ENCODE data around the gene VSIR. TPM values are rescaled to one million over a fixed set of nuclear protein-coding genes. Genes with fewer than 3 reads are reported as not detected.

VSIR gene
- total and polyA plus RNA-seq, 10 of the 15 experiments (the other 5 are each of a cell fraction or from before 2014, with no cell fraction given) = 0.19 to 12.5 (median 6.7) TPM

- TF ChIP-seq IRF3 (IDR thresholded peaks at IDR 0.05) = no peak
Measured at GRCh38 chr10:71742301-71743088, 30.8 kb downstream of the VSIR start (continued).

- intact Hi-C loops (cut with micrococcal nuclease; ENCODE audit: unreplicated experiment) = no loop called here
- Histone ChIP-seq H3K79me2 (ENCODE audit: control insufficient read depth, insufficient read depth, low read length) (no peaks in the 10 kb centered on the region), H3K9ac (ENCODE audit: control insufficient read depth, insufficient read depth, low read length) (no peak overlapping the region), H3K4me1 (ENCODE audit: control insufficient read depth, insufficient read depth, low read length) (peaks cover 12% of the 10 kb centered on the region), H3K4me2 (ENCODE audit: control insufficient read depth, insufficient read depth) (no peak overlapping the region), H3K9me3 (replicated peaks; ENCODE audit: control insufficient read depth, insufficient read depth, low read length) (no peaks in the 10 kb centered on the region; the same call in 2 of the 3 replicates), H3K27me3 (replicated peaks in 1 of 2; ENCODE audit: control insufficient read depth in 2 of 2, insufficient read depth in 2 of 2, low read length in 1 of 2) (no peaks in the 10 kb centered on the region), H3K36me3 (ENCODE audit: control insufficient read depth in 2 of 2, insufficient read depth in 2 of 2, low read length in 1 of 2) (no peaks in the 10 kb centered on the region), H2AFZ (ENCODE audit: control insufficient read depth, low read depth, low read length) (no peak overlapping the region), H4K20me1 (ENCODE audit: control insufficient read depth, insufficient read depth) (no peaks in the 10 kb centered on the region), H3K4me3 (no peak overlapping the region), H3K27ac (ENCODE audit: control insufficient read depth, insufficient read depth) (no peak overlapping the region)
- DNase-seq (ENCODE audit: low read depth, low spot score) = no peak
- BruUV-seq (replicated peaks) = no TSS peak
- ATAC-seq = no peak
- ChIA-PET CTCF (interaction anchor here (1.2 to 2.6 kb wide), 3 partner anchors 31 to 44 kb away, joined by 4 to 6 read pairs (median 4); no protein-coding TSS in a partner anchor), POLR2A (no interaction called here), SMC1A (ENCODE audit: uncharacterized antibody, unreplicated experiment) (interaction anchor here (1.0 to 3.7 kb wide), 2 partner anchors 9 to 27 kb away, joined by 3 to 13 read pairs; no protein-coding TSS in a partner anchor), RAD21 (ENCODE audit: unreplicated experiment) (no interaction called here)
- in situ Hi-C loops (cut with MboI) = no loop called here
- 92% methylated on average over 19 of the region's 20 CpGs for WGBS (ENCODE audit: insufficient coverage, insufficient replicate concordance, low lambda C conversion rate, missing lambda C conversion rate)
- TF ChIP-seq TCF7 (IDR thresholded peaks at IDR 0.05; ENCODE audit: borderline replicate concordance) (no peak), DPF2 (IDR thresholded peaks at IDR 0.05) (no peak), CREM (IDR thresholded peaks at IDR 0.05; ENCODE audit: low read depth) (no peak), NBN (IDR thresholded peaks at IDR 0.05) (no peak), HDAC6 (IDR thresholded peaks at IDR 0.05; ENCODE audit: unreplicated experiment) (no peak), MYB (IDR thresholded peaks at IDR 0.05; ENCODE audit: borderline replicate concordance, low read depth, low read length) (no peak), POLR2AphosphoS5 (IDR thresholded peaks at IDR 0.05; ENCODE audit: low read length) (no peak), IRF5 (IDR thresholded peaks at IDR 0.05; ENCODE audit: borderline replicate concordance) (no peak), CEBPZ (IDR thresholded peaks at IDR 0.05; ENCODE audit: low read depth, low read length) (no peak), POLR2A (IDR thresholded peaks at IDR 0.05; ENCODE audit: low read depth, low read length) (no peak), NFYB (IDR thresholded peaks at IDR 0.05; ENCODE audit: insufficient read depth, low read depth, low read length) (no peak), EZH2 (IDR thresholded peaks at IDR 0.05; ENCODE audit: borderline replicate concordance, control insufficient read depth, low read depth, low read length) (no peak), TCF12 (IDR thresholded peaks at IDR 0.05; ENCODE audit: low read depth, low read length) (no peak), ELK1 (IDR thresholded peaks at IDR 0.05; ENCODE audit: low read depth, low read length) (no peak)
- FAIRE-seq = no peak
Measured at GRCh38 chr10:71741671-71742070, 31.6 kb downstream of the VSIR start.
